HepG2 (cell line): ENCODE data around the gene COL27A1. TPM values are rescaled to one million over a fixed set of nuclear protein-coding genes. Genes with fewer than 3 reads are reported as not detected.

Source experiments
- ATAC-seq: fragments of 200-7000 bp; cut with Tn5 transposase; 3 replicates; pipeline ENCODE4 v1.9.1; 2020; ENCODE audit warnings: mild to moderate bottlenecking, moderate library complexity
- BruUV-seq: library from RNA; stranded (reverse); fragments of 400-500 nt; replicated peaks from 2 replicates; lab custom pipeline; 2021; lab: Mats Ljungman, UMichigan
- CTCF ChIA-PET: fragments of 300-600 bp; formaldehyde crosslinking; extraction: SDS; loops from one replicate; lab custom pipeline; 2021; ENCODE audit warnings: low total read pairs, inconsistent platforms, low intra/inter-chr PET ratio; lab: Yijun Ruan, JAX
- POLR2A ChIA-PET: fragments of 350-600 bp; sonication (Branson Sonifier 250); formaldehyde crosslinking; loops from one replicate; lab custom pipeline; 2020; ENCODE audit warnings: antibody characterized with exemption, inconsistent platforms; lab: Yijun Ruan, JAX
- DNase-seq: peaks from one replicate; pipeline ENCODE4 v3.0.0-alpha.2; 2015; ENCODE audit warnings: low spot score
- FAIRE-seq: peaks from 3 replicates; lab custom pipeline; 2011; peaks lifted over from hg19 to GRCh38; lab: Jason Lieb, UNC
- H2AFZ ChIP-seq: one replicate; pipeline ENCODE4 v1.6.1; 2011; ENCODE audit warnings: low read length, inconsistent platforms
- H3K27ac ChIP-seq: fragments of 300-600 bp; 3 replicates; pipeline ENCODE4 v1.8.0; 2011; ENCODE audit warnings: mixed run types, mild to moderate bottlenecking, mixed read lengths, low read length, inconsistent platforms; ENCODE audit not compliant: insufficient read depth; ENCODE audit errors: extremely low read length
- H3K27me3 ChIP-seq, 2 experiments: fragments of 200-600 bp in 1 of 2; 2 replicates in 1 of 2; 3 replicates in 1 of 2; pipeline versions ENCODE4 v1.6.0 to v1.8.0; 2011; ENCODE audit warnings: low read length in 2 of 2, mild to moderate bottlenecking in 2 of 2, moderate library complexity in 2 of 2, inconsistent platforms in 1 of 2; ENCODE audit not compliant: insufficient read depth in 2 of 2, control insufficient read depth in 1 of 2
- H3K36me3 ChIP-seq, 2 experiments: fragments of 200-600 bp in 1 of 2; replicated peaks in 1 of 2; 2 replicates in 1 of 2; 3 replicates in 1 of 2; pipeline versions ENCODE4 v1.5.1 to v1.8.0; 2011; ENCODE audit warnings: low read length in 2 of 2, inconsistent platforms in 1 of 2; ENCODE audit not compliant: insufficient read depth in 2 of 2, control insufficient read depth in 1 of 2
- H3K4me1 ChIP-seq: 2 replicates; pipeline ENCODE4 v1.5.1; 2012; ENCODE audit warnings: low read length, inconsistent platforms; ENCODE audit not compliant: insufficient read depth
- H3K4me2 ChIP-seq: 2 replicates; pipeline ENCODE4 v1.6.0; 2011; ENCODE audit warnings: low read depth, low read length, inconsistent platforms
- H3K4me3 ChIP-seq, 3 experiments: fragments of 200-600 bp in 1 of 3; sonication (generic), shearing (Covaris generic) in 1 of 3; replicated peaks in 1 of 3; 2 replicates each; pipeline ENCODE4 v1.5.1; 2011 to 2016; ENCODE audit warnings: low read length in 3 of 3, inconsistent platforms in 2 of 3, low read depth in 2 of 3, mild to moderate bottlenecking in 2 of 3, control low read depth in 1 of 3, mixed read lengths in 1 of 3; ENCODE audit not compliant: insufficient read depth in 1 of 3
- H3K79me2 ChIP-seq: one replicate; pipeline ENCODE4 v1.6.1; 2011; ENCODE audit warnings: low read length, inconsistent platforms; ENCODE audit not compliant: insufficient read depth
- H3K9ac ChIP-seq: 2 replicates; pipeline ENCODE4 v1.6.0; 2011; ENCODE audit warnings: mild to moderate bottlenecking, low read depth, low read length, inconsistent platforms; ENCODE audit not compliant: insufficient read depth
- H3K9me3 ChIP-seq: 2 replicates; pipeline ENCODE4 v1.5.1; 2012; ENCODE audit warnings: mild to moderate bottlenecking, low read length
- H4K20me1 ChIP-seq: 2 replicates; pipeline ENCODE4 v1.6.0; 2011; ENCODE audit warnings: inconsistent platforms, mild to moderate bottlenecking, low read length, moderate library complexity; ENCODE audit not compliant: insufficient read depth
- AGO2 ChIP-seq: fragments of 200-400 bp; formaldehyde crosslinking; optimal IDR thresholded peaks from 2 replicates; pipeline ENCODE3; 2017; ENCODE audit warnings: mild to moderate bottlenecking, low read depth, low read length, moderate library complexity
- EED ChIP-seq: sonication (generic); formaldehyde crosslinking; IDR thresholded peaks from 2 replicates; pipeline ENCODE4 v1.5.0; 2020; ENCODE audit warnings: mild to moderate bottlenecking, missing genetic modification reagents
- KAT8 ChIP-seq: IDR thresholded peaks from 2 replicates; pipeline ENCODE4 v1.6.1; 2016; ENCODE audit warnings: missing genetic modification reagents, missing compliant biosample characterization
- KMT2A ChIP-seq: sonication (generic); formaldehyde crosslinking; IDR thresholded peaks from 2 replicates; pipeline ENCODE4 v1.4.0; 2020; ENCODE audit warnings: missing genetic modification reagents
- MEIS1 ChIP-seq: sonication (generic); formaldehyde crosslinking; IDR thresholded peaks from 2 replicates; pipeline ENCODE4 v1.9.0; 2021; ENCODE audit warnings: mild to moderate bottlenecking, missing genetic modification reagents, moderate library complexity, borderline replicate concordance
- RFX1 ChIP-seq: fragments of 450-650 bp; IDR thresholded peaks from 2 replicates; pipeline ENCODE4 v1.6.1; 2017
- ZMYM2 ChIP-seq: sonication (generic); formaldehyde crosslinking; IDR thresholded peaks from 2 replicates; pipeline ENCODE4 v1.8.0; 2022; ENCODE audit warnings: mild to moderate bottlenecking, missing genetic modification reagents
- ZNF746 ChIP-seq: sonication (generic); formaldehyde crosslinking; IDR thresholded peaks from 2 replicates; pipeline ENCODE4 v1.8.0; 2022; ENCODE audit warnings: mild to moderate bottlenecking, missing genetic modification reagents
- WGBS: methylation state at CpG from one replicate; pipeline ENCODE4 v1.1.6; 2017; ENCODE audit warnings: low lambda C conversion rate; 5-methylcytosine and 5-hydroxymethylcytosine counted together
- in situ Hi-C: cut with HindIII; loops from 2 replicates; pipeline ENCODE4 v1.10.0; 2017; ENCODE audit warnings: low pct_unique_long_range_greater_than_20kb; ENCODE audit not compliant: extremely low pct_ligation_motif_present
- intact Hi-C: fragments of 100-400 bp; cut with micrococcal nuclease; formaldehyde crosslinking; loops from one replicate; pipeline ENCODE4 v1.10.0; 2022; ENCODE audit not compliant: unreplicated experiment
- polyA plus RNA-seq, 8 experiments: library from polyadenylated mRNA; depleted of rRNA in 3 of 8; stranded (reverse) in 7 of 8; unstranded in 1 of 8; fragments of >200 nt; fragmentation: Illumina TruSeq in 4 of 8; extraction: Trizol in 4 of 8; gene quantifications; 2 replicates each; pipeline versions ENCODE4 v1.2.1 to v1.2.3, GENCODE V29; 2011 to 2016; ENCODE audit warnings: low read depth in 4 of 8, missing spikeins in 1 of 8, mixed read lengths in 1 of 8; ENCODE audit not compliant: insufficient read depth in 1 of 8
- total RNA-seq, 5 experiments: library from RNA; depleted of rRNA; stranded (reverse); fragments of >200 nt; fragmentation: Illumina TruSeq; extraction: Trizol; gene quantifications; 2 replicates each; pipeline ENCODE4 v1.2.3, GENCODE V29; 2016; ENCODE audit warnings: low read depth in 1 of 5
- TF ChIP-seq, protein P1 (sequence below), 2 experiments: fragments of 450-650 bp in 1 of 2; sonication (generic) in 1 of 2; formaldehyde crosslinking; IDR thresholded peaks; 2 replicates each; pipeline versions ENCODE4 v1.5.0 to v1.8.0; 2020 to 2022; ENCODE audit warnings: mild to moderate bottlenecking in 1 of 2, missing genetic modification reagents in 1 of 2
- TF ChIP-seq, protein P2 (sequence below): sonication (generic); formaldehyde crosslinking; IDR thresholded peaks from 2 replicates; pipeline ENCODE4 v1.9.0; 2022; ENCODE audit warnings: missing genetic modification reagents, mild to moderate bottlenecking, borderline replicate concordance
- TF ChIP-seq, protein P3 (sequence below): sonication (generic); formaldehyde crosslinking; IDR thresholded peaks from 2 replicates; pipeline ENCODE4 v1.4.0; 2020; ENCODE audit warnings: missing genetic modification reagents

The COL27A1 gene
- total and polyA plus RNA-seq, 2 of the 13 experiments (the other 11 are each of a cell fraction or from before 2014, with no cell fraction given): 71.3 to 89.1 TPM

DNA sequence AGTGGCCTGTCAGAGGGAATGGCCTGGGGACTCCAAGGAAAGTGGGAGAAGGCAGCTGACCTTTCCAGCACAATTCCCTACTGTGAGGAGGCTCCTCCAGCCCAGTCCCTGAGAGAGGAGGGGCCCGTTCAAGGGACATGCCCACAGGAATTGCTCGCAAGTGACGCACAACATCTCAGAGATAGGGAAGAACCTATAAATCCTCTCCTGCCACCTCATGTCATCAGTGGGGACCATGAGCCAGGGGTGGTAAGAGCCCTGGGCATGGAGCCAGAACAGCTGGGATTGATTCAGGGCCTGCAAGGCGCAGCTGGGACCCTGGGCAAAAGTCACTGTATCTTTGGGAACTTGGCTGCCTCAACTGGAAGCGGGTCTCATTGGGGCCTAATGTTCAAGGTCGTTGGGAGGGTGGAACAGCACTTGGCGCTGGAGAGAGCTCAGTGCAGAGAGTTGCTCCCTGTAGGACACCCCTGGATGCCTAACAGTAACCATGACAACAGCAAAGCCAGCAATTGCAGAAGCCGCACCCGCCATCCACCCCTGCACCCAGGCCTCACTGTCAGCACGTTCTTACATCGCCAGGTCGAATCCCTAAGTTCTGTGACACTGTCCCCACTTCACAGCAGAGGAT is 126.3 kb downstream of the COL27A1 start:
- BruUV-seq: no TSS peak
- Histone ChIP-seq H3K27ac (no peak overlapping the region), H3K4me2 (no peak overlapping the region), H3K9me3 (no peaks in the 10 kb centered on the region), H4K20me1 (no peaks in the 10 kb centered on the region), H3K79me2 (no peaks in the 10 kb centered on the region), H3K27me3 (no peaks in the 10 kb centered on the region), H3K4me3 (no peak overlapping the region), H2AFZ (no peak overlapping the region), H3K9ac (no peak overlapping the region), H3K36me3 (peaks cover 45 to 82% of the 10 kb centered on the region in 2 experiments), H3K4me1 (peaks cover 6% of the 10 kb centered on the region)
- no peak for FAIRE-seq
- in situ Hi-C loops (no loop called here), intact Hi-C loops (no loop called here)
- POLR2A ChIA-PET: no interaction called here
- DNase-seq: no peak
- CTCF ChIA-PET: no interaction called here
- TF ChIP-seq KMT2A (CRISPR knock-in tag) (no peak), ZNF746 (CRISPR knock-in tag) (no peak), EED (CRISPR knock-in tag) (0 out of 2 replicates have a peak, but pooled peaks have one; percentile 41), RFX1 (peak; percentile 19; the same call in 1 of the 2 replicates), KAT8 (CRISPR knock-in tag) (no peak), MEIS1 (CRISPR knock-in tag) (no peak), AGO2 (peak; percentile 53), ZMYM2 (CRISPR knock-in tag) (no peak)
- TF ChIP-seq, protein P1, sequence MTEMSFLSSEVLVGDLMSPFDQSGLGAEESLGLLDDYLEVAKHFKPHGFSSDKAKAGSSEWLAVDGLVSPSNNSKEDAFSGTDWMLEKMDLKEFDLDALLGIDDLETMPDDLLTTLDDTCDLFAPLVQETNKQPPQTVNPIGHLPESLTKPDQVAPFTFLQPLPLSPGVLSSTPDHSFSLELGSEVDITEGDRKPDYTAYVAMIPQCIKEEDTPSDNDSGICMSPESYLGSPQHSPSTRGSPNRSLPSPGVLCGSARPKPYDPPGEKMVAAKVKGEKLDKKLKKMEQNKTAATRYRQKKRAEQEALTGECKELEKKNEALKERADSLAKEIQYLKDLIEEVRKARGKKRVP (CRISPR knock-in tag; IDR thresholded peaks at IDR 0.05): no peak
- TF ChIP-seq, protein P2, sequence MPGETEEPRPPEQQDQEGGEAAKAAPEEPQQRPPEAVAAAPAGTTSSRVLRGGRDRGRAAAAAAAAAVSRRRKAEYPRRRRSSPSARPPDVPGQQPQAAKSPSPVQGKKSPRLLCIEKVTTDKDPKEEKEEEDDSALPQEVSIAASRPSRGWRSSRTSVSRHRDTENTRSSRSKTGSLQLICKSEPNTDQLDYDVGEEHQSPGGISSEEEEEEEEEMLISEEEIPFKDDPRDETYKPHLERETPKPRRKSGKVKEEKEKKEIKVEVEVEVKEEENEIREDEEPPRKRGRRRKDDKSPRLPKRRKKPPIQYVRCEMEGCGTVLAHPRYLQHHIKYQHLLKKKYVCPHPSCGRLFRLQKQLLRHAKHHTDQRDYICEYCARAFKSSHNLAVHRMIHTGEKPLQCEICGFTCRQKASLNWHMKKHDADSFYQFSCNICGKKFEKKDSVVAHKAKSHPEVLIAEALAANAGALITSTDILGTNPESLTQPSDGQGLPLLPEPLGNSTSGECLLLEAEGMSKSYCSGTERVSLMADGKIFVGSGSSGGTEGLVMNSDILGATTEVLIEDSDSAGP: peak; percentile 30; the same call in 1 of the 2 replicates
- TF ChIP-seq, protein P3, sequence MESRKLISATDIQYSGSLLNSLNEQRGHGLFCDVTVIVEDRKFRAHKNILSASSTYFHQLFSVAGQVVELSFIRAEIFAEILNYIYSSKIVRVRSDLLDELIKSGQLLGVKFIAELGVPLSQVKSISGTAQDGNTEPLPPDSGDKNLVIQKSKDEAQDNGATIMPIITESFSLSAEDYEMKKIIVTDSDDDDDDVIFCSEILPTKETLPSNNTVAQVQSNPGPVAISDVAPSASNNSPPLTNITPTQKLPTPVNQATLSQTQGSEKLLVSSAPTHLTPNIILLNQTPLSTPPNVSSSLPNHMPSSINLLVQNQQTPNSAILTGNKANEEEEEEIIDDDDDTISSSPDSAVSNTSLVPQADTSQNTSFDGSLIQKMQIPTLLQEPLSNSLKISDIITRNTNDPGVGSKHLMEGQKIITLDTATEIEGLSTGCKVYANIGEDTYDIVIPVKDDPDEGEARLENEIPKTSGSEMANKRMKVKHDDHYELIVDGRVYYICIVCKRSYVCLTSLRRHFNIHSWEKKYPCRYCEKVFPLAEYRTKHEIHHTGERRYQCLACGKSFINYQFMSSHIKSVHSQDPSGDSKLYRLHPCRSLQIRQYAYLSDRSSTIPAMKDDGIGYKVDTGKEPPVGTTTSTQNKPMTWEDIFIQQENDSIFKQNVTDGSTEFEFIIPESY (CRISPR knock-in tag): peak; percentile 96
- no peak for ATAC-seq
- 100% methylated on average over 5 of the region's 12 CpGs for WGBS
